Measurements from ENCODE around the gene BMP2K. TPM values are rescaled to one million over a fixed set of nuclear protein-coding genes. Genes with fewer than 3 reads are reported as not detected.

BMP2K gene
- polyA plus RNA-seq, 2 of the 4 experiments (the other 2 are of a cell fraction), result 9.9 to 19.7 TPM

- FAIRE-seq (no peak), ATAC-seq (no peak), DNase-seq (ENCODE audit: low read depth in 1 of 2, low spot score in 1 of 2) (peak in 1 of 2 experiments; percentile 8)
- Histone ChIP-seq H3K9me3 (no peaks in the 10 kb centered on the region), H3K4me1 (peaks cover 6% of the 10 kb centered on the region), H3K4me3 (no peak overlapping the region), H3K27ac (no peak overlapping the region), H3K4me2 (peak overlapping the region; percentile 95)
- TF ChIP-seq MAFK (IDR thresholded peaks at IDR 0.05; ENCODE audit: partially characterized antibody), result no peak
- TF ChIP-seq EHMT2 (IDR thresholded peaks at IDR 0.05; ENCODE audit: low read depth), result no peak
- no peak for TF ChIP-seq NFE2L2 (conservative IDR thresholded peaks at IDR 0.05; ENCODE audit: low read length)
- TF ChIP-seq POLR2A (IDR thresholded peaks at IDR 0.05; ENCODE audit: low read length), result no peak
- TF ChIP-seq FOSL2 (IDR thresholded peaks at IDR 0.05), result no peak
- 0 out of 2 replicates have a peak, but pooled peaks have one; percentile 18 for TF ChIP-seq FOSL2 (CRISPR knock-in tag; IDR thresholded peaks at IDR 0.05)
- no peak for TF ChIP-seq FOSB (CRISPR knock-in tag; IDR thresholded peaks at IDR 0.05)
- WGBS (ENCODE audit: missing lambda C conversion rate), result 93% methylated on average over 4 of the region's 4 CpGs
- POLR2A ChIA-PET, result no interaction called here
- CTCF ChIA-PET, result interaction anchor here (1.2 kb wide), 1 partner anchor 15 kb away, joined by 3 read pairs; no protein-coding TSS in a partner anchor
These were observed 161.7 kb downstream of the BMP2K start for GRCh38 chr4:78937837-78938236.

GRCh38 chr4:78938474-78938867 is 162.3 kb downstream of the BMP2K start:
- 32% methylated on average over 7 of the region's 7 CpGs for WGBS (ENCODE audit: missing lambda C conversion rate)
- Histone ChIP-seq H3K9me3 (no peaks in the 10 kb centered on the region), H3K4me3 (peak overlapping the region; percentile 55), H3K4me2 (peak overlapping the region; percentile 95), H3K4me1 (peaks cover 6% of the 10 kb centered on the region), H3K27ac (peak overlapping the region; percentile 71 to 98)
- CTCF ChIA-PET, result interaction anchor here (1.2 kb wide), 1 partner anchor 14 kb away, joined by 3 read pairs; no protein-coding TSS in a partner anchor
- DNase-seq (ENCODE audit: low read depth in 1 of 2, low spot score in 1 of 2) (no peak), FAIRE-seq (no peak), ATAC-seq (no peak)
- TF ChIP-seq CHD4 (IDR thresholded peaks at IDR 0.05; ENCODE audit: borderline replicate concordance) (no peak), EHMT2 (IDR thresholded peaks at IDR 0.05; ENCODE audit: low read depth) (no peak)
- POLR2A ChIA-PET, result no interaction called here

GRCh38 chr4:78938868-78939666 is 162.9 kb downstream of the BMP2K start, which contains the start of gene PAQR3:
TSS of gene PAQR3 (minus strand) at chr4:78939438. CDS start at chr4:78939224, 214 bp downstream.
- H3K4me2 ChIP-seq, result peak within 1 kb of the TSS; percentile 95
- DNase-seq (ENCODE audit: low read depth in 1 of 2, low spot score in 1 of 2) (peak; percentile 72 to 76), ATAC-seq (peak; percentile 97 to 98), FAIRE-seq (no peak)
- H3K4me3 ChIP-seq, result peak within 1 kb of the TSS; percentile 55
- H3K27ac ChIP-seq, result peak within 1 kb of the TSS; percentile 71 to 98
- H3K9me3 ChIP-seq, result no peaks in the 10 kb centered on the region
- ChIA-PET CTCF (interaction anchor here (1.2 kb wide), 1 partner anchor 13 kb away, joined by 3 read pairs; no protein-coding TSS in a partner anchor), POLR2A (interaction anchor here (0.9 kb wide), 1 partner anchor 22 kb away, joined by 3 read pairs; no protein-coding TSS in a partner anchor)
- peaks cover 6% of the 10 kb centered on the region for H3K4me1 ChIP-seq
- 1% methylated on average over 29 of the region's 77 CpGs for WGBS (ENCODE audit: missing lambda C conversion rate)
- no peak for TF ChIP-seq GATA3 (IDR thresholded peaks at IDR 0.05; ENCODE audit: borderline replicate concordance)
- no peak for TF ChIP-seq CEBPB (IDR thresholded peaks at IDR 0.05)
- no peak for TF ChIP-seq NFE2L2 (conservative IDR thresholded peaks at IDR 0.05; ENCODE audit: low read length)
- TF ChIP-seq ESRRA (IDR thresholded peaks at IDR 0.05; ENCODE audit: borderline replicate concordance, low read length), result no peak
- no peak for TF ChIP-seq CBX2 (IDR thresholded peaks at IDR 0.05; ENCODE audit: borderline replicate concordance, low read depth)
- TF ChIP-seq POLR2A (IDR thresholded peaks at IDR 0.05; ENCODE audit: low read length), result peak; percentile 88
- TF ChIP-seq HOXA7 (CRISPR knock-in tag; IDR thresholded peaks at IDR 0.05), result no peak
- TF ChIP-seq BHLHE40 (IDR thresholded peaks at IDR 0.05; ENCODE audit: low read depth, low read length), result no peak
- TF ChIP-seq EP300 (IDR thresholded peaks at IDR 0.05), result no peak
- TF ChIP-seq MAX (IDR thresholded peaks at IDR 0.05), result peak; percentile 58
- TF ChIP-seq KDM1A (IDR thresholded peaks at IDR 0.05; ENCODE audit: low read depth), result no peak
- TF ChIP-seq HOXB13 (CRISPR knock-in tag; IDR thresholded peaks at IDR 0.05; ENCODE audit: low read depth), result no peak
- TF ChIP-seq PHF8 (IDR thresholded peaks at IDR 0.05; ENCODE audit: borderline replicate concordance, low read depth), result peak; percentile 72
- no peak for TF ChIP-seq JUNB (IDR thresholded peaks at IDR 0.05)
- TF ChIP-seq MAFK (IDR thresholded peaks at IDR 0.05; ENCODE audit: partially characterized antibody), result no peak
- TF ChIP-seq FOSL2 (IDR thresholded peaks at IDR 0.05), result no peak
- TF ChIP-seq FOSL2 (CRISPR knock-in tag; IDR thresholded peaks at IDR 0.05), result 0 out of 2 replicates have a peak, but pooled peaks have one; percentile 10
- no peak for TF ChIP-seq ZFP36 (IDR thresholded peaks at IDR 0.05; ENCODE audit: borderline replicate concordance, partially characterized antibody)
- peak in 1 of 2 experiments; percentile 75; a peak in 3 of 5 replicates for TF ChIP-seq JUN (IDR thresholded peaks at IDR 0.05)
- TF ChIP-seq RCOR1 (IDR thresholded peaks at IDR 0.05; ENCODE audit: low read depth, low read length), result no peak
- TF ChIP-seq ZNF302 (CRISPR knock-in tag; IDR thresholded peaks at IDR 0.05), result no peak
- no peak for TF ChIP-seq ZSCAN20 (CRISPR knock-in tag; IDR thresholded peaks at IDR 0.05)
- no peak for TF ChIP-seq E2F6 (IDR thresholded peaks at IDR 0.05; ENCODE audit: borderline replicate concordance, low read depth)
- TF ChIP-seq RNF2 (IDR thresholded peaks at IDR 0.05; ENCODE audit: borderline replicate concordance, low read depth), result 0 out of 2 replicates have a peak, but pooled peaks have one; percentile 42
- TF ChIP-seq NPAS2 (CRISPR knock-in tag; IDR thresholded peaks at IDR 0.05; ENCODE audit: borderline replicate concordance), result no peak
- TF ChIP-seq CHD4 (IDR thresholded peaks at IDR 0.05; ENCODE audit: borderline replicate concordance), result no peak
- no peak for TF ChIP-seq EHMT2 (IDR thresholded peaks at IDR 0.05; ENCODE audit: low read depth)
- TF ChIP-seq ZC3H11A (IDR thresholded peaks at IDR 0.05), result no peak
- no peak for TF ChIP-seq RARB (CRISPR knock-in tag; IDR thresholded peaks at IDR 0.05)
- TF ChIP-seq KDM5A (IDR thresholded peaks at IDR 0.05), result no peak
- TF ChIP-seq USF2 (IDR thresholded peaks at IDR 0.05), result no peak
- TF ChIP-seq NR3C1 (IDR thresholded peaks at IDR 0.05), result no peak

Data from A549 (cell line).